NB4 (cell line): ENCODE results near the gene PCCA.

ENCODE experiments used
- CTCF ChIP-seq: IDR thresholded peaks from one replicate; pipeline ENCODE4 v1.5.1; 2012; ENCODE audit warnings: low read depth, low read length
- MAX ChIP-seq: IDR thresholded peaks from 2 replicates; pipeline ENCODE4 v1.6.1; 2011; ENCODE audit warnings: low read depth, low read length
- MYC ChIP-seq: IDR thresholded peaks from 2 replicates; pipeline ENCODE4 v1.6.1; 2011; ENCODE audit warnings: low read depth, low read length
- POLR2A ChIP-seq: IDR thresholded peaks from 2 replicates; pipeline ENCODE4 v1.6.1; 2011; ENCODE audit warnings: mild to moderate bottlenecking; ENCODE audit not compliant: insufficient read length; ENCODE audit errors: extremely low read depth

- no peak for TF ChIP-seq CTCF
- TF ChIP-seq POLR2A: no peak
- no peak for TF ChIP-seq MAX
- no peak for TF ChIP-seq MYC
Observed at GRCh38 chr13:100203696-100204367, 114.9 kb downstream of the PCCA start.
